PC-9 (cell line): ENCODE measurements around the gene HYAL4. TPM values are rescaled to one million over a fixed set of nuclear protein-coding genes. Genes with fewer than 3 reads are reported as not detected.
"Not testable (repeated sequence)": the region's sequence is repeated elsewhere in the genome, so short reads cannot be mapped to it uniquely, and the experiment has no call there.

Experiments
- BruUV-seq: library from RNA; stranded (reverse); fragments of 400-500 nt; replicated peaks from 2 replicates; lab custom pipeline; 2021; lab: Mats Ljungman, UMichigan
- CTCF ChIA-PET: fragments of 300-600 bp; sonication (Branson Sonifier 250); formaldehyde crosslinking; loops from one replicate; lab custom pipeline; 2022; ENCODE audit warnings: antibody characterized with exemption; lab: Charles Lee
- POLR2A ChIA-PET: fragments of 300-600 bp; sonication (Branson Sonifier 250); formaldehyde crosslinking; loops from one replicate; lab custom pipeline; 2022; ENCODE audit warnings: antibody characterized with exemption; ENCODE audit not compliant: unreplicated experiment; lab: Charles Lee
- DNase-seq, 2 experiments: peaks; one replicate each; pipeline versions ENCODE4 v3.0.0 to v3.0.0-alpha.2; 2015 to 2022; ENCODE audit warnings: mixed read lengths in 1 of 2
- H2AFZ ChIP-seq: fragments of 200-600 bp; sonication (generic); 2 replicates; pipeline ENCODE4 v1.8.1; 2017; ENCODE audit warnings: antibody characterized with exemption
- H3F3A ChIP-seq: fragments of 200-600 bp; sonication (generic); 2 replicates; pipeline ENCODE4 v1.8.1; 2017; ENCODE audit warnings: antibody characterized with exemption, mild to moderate bottlenecking, low read depth; ENCODE audit not compliant: insufficient read depth
- H3K27ac ChIP-seq: fragments of 200-600 bp; sonication (generic); 2 replicates; pipeline ENCODE4 v1.6.1; 2016; ENCODE audit warnings: mixed run types
- H3K27me3 ChIP-seq: fragments of 200-600 bp; sonication (generic); 2 replicates; pipeline ENCODE4 v1.6.1; 2016; ENCODE audit warnings: low read depth, mixed run types; ENCODE audit not compliant: insufficient read depth
- H3K36me3 ChIP-seq: fragments of 200-600 bp; sonication (generic); 2 replicates; pipeline ENCODE4 v1.6.1; 2016; ENCODE audit warnings: low read depth, mixed run types
- H3K4me1 ChIP-seq: fragments of 200-600 bp; sonication (generic); replicated peaks from 2 replicates; pipeline ENCODE4 v1.6.1; 2016; ENCODE audit warnings: mixed run types; ENCODE audit not compliant: insufficient read depth
- H3K4me2 ChIP-seq: fragments of 200-600 bp; sonication (generic); 2 replicates; pipeline ENCODE4 v1.6.1; 2017; ENCODE audit warnings: mixed run types
- H3K4me3 ChIP-seq: fragments of 200-600 bp; sonication (generic); 2 replicates; pipeline ENCODE4 v1.6.1; 2016; ENCODE audit warnings: mixed run types
- H3K79me2 ChIP-seq: fragments of 200-600 bp; sonication (generic); 2 replicates; pipeline ENCODE4 v1.6.1; 2017; ENCODE audit warnings: low read depth, mixed run types
- H3K9me2 ChIP-seq: fragments of 200-600 bp; sonication (generic); 2 replicates; pipeline ENCODE4 v1.8.1; 2017; ENCODE audit warnings: mild to moderate bottlenecking; ENCODE audit not compliant: insufficient read depth
- H3K9me3 ChIP-seq: fragments of 200-600 bp; sonication (generic); 2 replicates; pipeline ENCODE4 v1.8.1; 2016; ENCODE audit warnings: low read depth; ENCODE audit not compliant: insufficient read depth
- H4K20me1 ChIP-seq: fragments of 200-600 bp; sonication (generic); 2 replicates; pipeline ENCODE4 v1.8.1; 2017; ENCODE audit not compliant: insufficient read depth
- CTCF ChIP-seq: fragments of 200-600 bp; sonication (generic); conservative IDR thresholded peaks from 2 replicates; pipeline ENCODE4 v1.6.1; 2017; ENCODE audit warnings: mixed run types, antibody characterized with exemption, mild to moderate bottlenecking, moderate library complexity
- EZH2 ChIP-seq: fragments of 200-600 bp; sonication (generic); IDR thresholded peaks from 2 replicates; pipeline ENCODE4 v1.8.0; 2017; ENCODE audit warnings: antibody characterized with exemption, low read depth
- intact Hi-C: fragments of 100-400 bp; cut with micrococcal nuclease; formaldehyde crosslinking; loops from one replicate; pipeline ENCODE4 v1.10.0; 2022; ENCODE audit not compliant: unreplicated experiment
- total RNA-seq: library from RNA; stranded (reverse); gene quantifications from 2 replicates; pipeline ENCODE4 v1.2.3, GENCODE V29; 2021

Gene HYAL4
- total RNA-seq, 1 experiment from 2014 or later: not detected

- no peaks in the 10 kb centered on the region for H3K9me2 ChIP-seq
- ChIA-PET POLR2A (no interaction called here), CTCF (no interaction called here)
- H3K27ac ChIP-seq: no peak overlapping the region
- intact Hi-C loops: no loop called here
- no peaks in the 10 kb centered on the region for H3K4me1 ChIP-seq
- H3K4me3 ChIP-seq: no peak overlapping the region
- no peak for DNase-seq
- H3K4me2 ChIP-seq: no peak overlapping the region
- no peaks in the 10 kb centered on the region for H3K27me3 ChIP-seq
- no peaks in the 10 kb centered on the region for H4K20me1 ChIP-seq
- TF ChIP-seq EZH2 (no peak), CTCF (no peak)
- H3K36me3 ChIP-seq: no peaks in the 10 kb centered on the region
- no peaks in the 10 kb centered on the region for H3K79me2 ChIP-seq
- H3F3A ChIP-seq: no peaks in the 10 kb centered on the region
- H2AFZ ChIP-seq: no peak overlapping the region
- no peaks in the 10 kb centered on the region for H3K9me3 ChIP-seq
- no TSS peak for BruUV-seq
These were observed 16.2 kb upstream of the HYAL4 start for GRCh38 chr7:123828805-123829204.

GRCh38 chr7:123836656-123837055 lies 8.3 kb upstream of the HYAL4 start:
- Histone ChIP-seq H3K27ac (no peak overlapping the region), H3F3A (no peaks in the 10 kb centered on the region), H3K9me3 (no peaks in the 10 kb centered on the region), H3K27me3 (no peaks in the 10 kb centered on the region), H3K4me2 (no peak overlapping the region), H3K4me1 (no peaks in the 10 kb centered on the region), H3K79me2 (no peaks in the 10 kb centered on the region), H3K9me2 (no peaks in the 10 kb centered on the region), H2AFZ (no peak overlapping the region), H3K36me3 (no peaks in the 10 kb centered on the region), H3K4me3 (no peak overlapping the region), H4K20me1 (no peaks in the 10 kb centered on the region)
- ChIA-PET CTCF (no interaction called here), POLR2A (no interaction called here)
- TF ChIP-seq CTCF (no peak), EZH2 (no peak)
- intact Hi-C loops: no loop called here
- BruUV-seq: no TSS peak
- no peak for DNase-seq

DNA sequence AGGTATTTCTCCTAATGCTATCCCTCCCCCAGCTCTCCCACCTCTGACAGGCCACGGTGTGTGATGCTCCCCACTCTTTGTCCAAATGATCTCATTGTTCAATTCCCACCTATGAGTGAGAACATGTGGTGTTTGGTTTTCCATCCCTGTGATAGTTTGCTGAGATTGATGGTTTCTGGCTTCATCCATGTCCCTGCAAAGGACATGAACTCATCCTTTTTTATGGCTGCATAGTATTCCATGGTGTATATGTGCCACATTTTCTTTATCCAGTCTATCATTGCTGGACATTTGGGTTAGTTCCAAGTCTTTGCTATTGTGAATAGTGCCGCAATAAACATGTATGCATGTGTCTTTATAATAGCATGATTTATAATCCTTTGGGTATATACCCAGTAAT lies 5.9 kb upstream of the HYAL4 start:
- H3K79me2 ChIP-seq, H3K4me1 ChIP-seq, H3K4me2 ChIP-seq, H3F3A ChIP-seq, DNase-seq, POLR2A ChIA-PET, H3K36me3 ChIP-seq, H3K9me3 ChIP-seq, H3K27me3 ChIP-seq, H2AFZ ChIP-seq, H3K4me3 ChIP-seq, intact Hi-C loops, H3K9me2 ChIP-seq, H4K20me1 ChIP-seq, BruUV-seq, H3K27ac ChIP-seq, CTCF ChIA-PET: not testable (repeated sequence)

DNA sequence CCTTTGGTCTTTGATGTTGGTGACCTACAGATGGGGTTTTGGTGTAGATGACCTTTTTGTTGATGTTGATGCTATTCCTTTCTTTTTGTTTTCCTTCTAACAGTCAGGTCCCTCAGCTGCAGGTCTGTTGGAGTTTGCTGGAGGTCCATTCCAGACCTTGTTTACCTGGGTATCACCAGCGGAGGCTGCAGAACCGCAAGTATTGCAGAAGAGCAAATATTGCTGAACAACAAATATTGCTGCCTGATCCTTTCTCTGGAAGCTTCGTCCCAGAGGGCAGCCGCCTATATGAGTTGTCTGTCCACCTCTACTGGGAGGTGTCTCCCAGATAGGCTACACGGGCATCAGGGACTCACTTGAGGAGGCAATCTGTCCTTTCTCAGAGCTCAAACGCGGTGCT lies 827 bp upstream of the HYAL4 start:
- H3K9me2 ChIP-seq, H3K79me2 ChIP-seq, H3K4me3 ChIP-seq, DNase-seq, H3K27ac ChIP-seq, CTCF ChIA-PET, H3K4me2 ChIP-seq, H4K20me1 ChIP-seq, intact Hi-C loops, H3K9me3 ChIP-seq, H3K27me3 ChIP-seq, H3K36me3 ChIP-seq, H2AFZ ChIP-seq, POLR2A ChIA-PET, BruUV-seq: not testable (repeated sequence)
- peaks cover 34% of the 10 kb centered on the region for H3K4me1 ChIP-seq
- peaks cover 14% of the 10 kb centered on the region for H3F3A ChIP-seq
